ENCODE measurements around the gene CHRM4. TPM values are rescaled to one million over a fixed set of nuclear protein-coding genes. Genes with fewer than 3 reads are reported as not detected.

The CHRM4 gene
- total RNA-seq, 3 donors from 2014 or later: 0.32 to 6.0 (median 3.1) TPM

GRCh38 chr11:46335271-46335670 lies 56.3 kb downstream of the CHRM4 start:
- peaks cover 14% of the 10 kb centered on the region for H3K4me1 ChIP-seq (ENCODE audit: low read depth)
- intact Hi-C loops (cut with DNase I, micrococcal nuclease): no loop called here
- DNase-seq: no peak
- no peaks in the 10 kb centered on the region for H3K9me3 ChIP-seq
- H3K4me3 ChIP-seq: no peak overlapping the region
- ATAC-seq: no peak
- no peak for TF ChIP-seq CTCF (IDR thresholded peaks at IDR 0.05)
- no peaks in the 10 kb centered on the region for H3K36me3 ChIP-seq (ENCODE audit: low read depth)

DNA sequence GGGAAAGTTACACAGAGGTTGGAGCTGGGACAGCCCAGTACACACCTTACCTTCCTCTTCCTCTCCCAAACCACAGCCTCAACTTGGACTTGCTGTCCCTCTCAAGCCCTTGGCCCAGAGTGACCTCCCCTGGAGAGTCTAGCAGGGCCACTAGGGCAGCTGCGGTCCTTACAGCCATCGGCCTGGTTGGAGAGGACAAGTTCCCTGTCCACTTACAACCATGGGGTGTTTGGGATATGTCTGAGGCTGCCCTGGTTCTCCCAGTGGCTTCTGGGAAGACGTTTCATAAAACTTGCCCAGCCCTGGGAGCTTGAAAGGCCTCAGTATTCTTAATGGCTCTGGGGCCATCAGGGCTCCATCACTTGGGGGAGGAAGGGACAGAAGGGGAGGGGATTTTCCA lies 57.4 kb downstream of the CHRM4 start:
- H3K4me1 ChIP-seq (ENCODE audit: low read depth): peaks cover 14% of the 10 kb centered on the region
- no peaks in the 10 kb centered on the region for H3K9me3 ChIP-seq
- intact Hi-C loops (cut with DNase I, micrococcal nuclease): no loop called here
- no peaks in the 10 kb centered on the region for H3K36me3 ChIP-seq (ENCODE audit: low read depth)
- H3K4me3 ChIP-seq: no peak overlapping the region
- DNase-seq (no peak), ATAC-seq (no peak)
- no peak for TF ChIP-seq CTCF (IDR thresholded peaks at IDR 0.05)

Small RNA genes within 50 kb of the gene (microRNA-seq; reads per million reads assigned to microRNA genes)
- 0.70 reads per million for gene MIR4688

Other genes with a start within 250 kb of the CHRM4 start
- 100 to 1,000 TPM in 2 of 3 donors, 10 to 100 TPM in 1; 52.7 to 140 (median 108) TPM for gene CREB3L1, start 114.1 kb downstream of the CHRM4 start, total RNA-seq
- gene DGKZ, start 44.3 kb downstream of the CHRM4 start, total RNA-seq: 10 to 100 TPM; 41.2 to 49.6 (median 47.2) TPM
- 100 to 1,000 TPM; 103 to 672 (median 193) TPM for gene MDK, start 10.1 kb downstream of the CHRM4 start, total RNA-seq
- 10 to 100 TPM; 42.0 to 46.7 (median 45.2) TPM for gene AMBRA1, start 202.2 kb upstream of the CHRM4 start, total RNA-seq
- gene HARBI1, start 225.5 kb upstream of the CHRM4 start, total RNA-seq: 1 to 10 TPM; 4.5 to 6.0 (median 5.7) TPM
- 10 to 100 TPM; 61.6 to 81.4 (median 62.3) TPM for gene ATG13, start 225.8 kb upstream of the CHRM4 start, total RNA-seq

Data from mucosa of descending colon (tissue), 3 donors.